ENCODE measurements around the gene NOS1AP.
A peak's percentile ranks its signal among the peaks of the same experiment; 100 is the strongest.

The NOS1AP gene

DNA sequence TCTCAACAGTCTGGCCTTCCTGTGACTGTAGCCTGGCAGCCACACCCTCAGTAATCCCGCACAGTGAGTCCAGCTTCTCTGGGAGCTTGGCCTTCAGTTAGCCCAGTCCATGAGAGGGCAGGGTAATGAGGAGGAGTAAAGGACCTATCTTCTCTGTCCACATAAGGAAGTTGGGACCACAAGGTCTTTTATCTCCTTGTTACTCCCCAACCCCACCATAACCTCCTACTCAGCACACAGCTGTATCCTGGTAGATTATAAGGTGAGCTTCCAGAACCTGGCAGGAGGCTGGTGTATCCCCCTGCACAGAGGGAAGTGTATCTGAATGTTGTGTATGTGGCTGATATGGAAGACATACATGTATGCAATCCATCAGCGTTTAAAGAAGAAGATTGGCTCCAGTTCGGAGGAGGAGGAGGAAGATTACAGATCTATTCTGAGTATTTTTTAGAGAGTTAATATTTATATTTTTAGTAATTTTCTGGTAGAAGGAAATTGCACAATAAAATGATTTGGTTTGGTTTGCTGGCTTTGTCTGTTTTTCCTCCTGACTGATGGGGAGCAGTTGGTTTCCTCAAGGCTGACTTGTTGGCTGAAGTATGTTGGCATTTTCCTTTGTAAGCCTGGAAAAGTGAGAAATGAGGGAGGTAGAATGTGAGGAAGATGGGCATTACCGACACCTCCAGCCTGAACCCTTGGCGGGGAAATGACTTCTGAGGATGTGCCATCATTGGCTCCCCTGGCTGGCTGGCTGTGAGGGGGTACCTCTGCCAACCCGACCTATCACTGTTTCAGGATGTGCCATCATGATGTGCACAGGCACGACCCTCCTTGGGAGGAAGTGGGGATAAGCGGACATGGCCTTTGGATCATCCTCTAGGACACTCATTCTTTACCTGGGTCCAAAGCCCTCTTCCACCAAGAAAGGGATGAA, 317.1 kb downstream of the NOS1AP start:
- DNase-seq (ENCODE audit: low spot score) = no peak

DNA sequence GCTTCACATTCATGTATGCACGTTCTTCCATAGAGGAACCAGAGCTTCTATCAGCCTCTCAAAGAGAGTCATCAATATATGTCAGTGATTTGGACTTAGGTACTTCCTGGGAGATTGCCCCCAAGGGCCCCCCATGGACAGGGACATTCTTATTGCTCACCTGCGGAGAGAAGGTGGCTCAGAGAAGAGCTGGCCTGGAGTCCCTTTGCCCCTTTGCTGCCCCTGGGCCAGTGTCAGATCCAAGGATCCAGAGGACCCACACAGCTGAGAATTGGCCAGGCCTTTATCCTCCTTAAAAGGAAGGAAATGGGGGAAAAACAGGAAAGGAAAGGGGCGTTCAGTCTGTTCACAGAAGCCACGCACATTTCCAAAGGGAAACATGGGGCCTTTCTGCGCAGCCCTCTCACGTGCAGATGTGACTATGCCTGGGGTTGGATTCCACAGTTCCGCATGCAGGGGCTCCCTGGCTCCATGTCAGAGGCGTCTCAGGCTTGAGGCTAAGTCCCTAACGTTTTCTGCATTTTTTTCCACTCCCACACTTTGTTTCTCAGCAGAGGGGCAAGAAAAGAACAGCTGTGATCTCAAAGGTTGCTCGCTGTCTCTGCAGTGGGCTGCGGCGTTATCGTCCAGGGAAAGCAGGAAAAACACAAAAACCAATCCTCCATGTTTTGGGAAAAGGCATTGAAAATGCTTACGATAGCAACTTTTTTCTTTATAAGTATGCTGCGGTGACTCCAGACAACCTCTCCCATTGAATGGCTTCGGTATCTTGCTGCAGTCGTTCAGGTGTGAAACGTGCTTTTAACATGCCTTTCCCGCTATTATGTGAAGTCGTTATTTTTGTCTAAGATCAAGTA, 318.0 kb downstream of the NOS1AP start:
- DNase-seq (ENCODE audit: low spot score) = no peak

DNA sequence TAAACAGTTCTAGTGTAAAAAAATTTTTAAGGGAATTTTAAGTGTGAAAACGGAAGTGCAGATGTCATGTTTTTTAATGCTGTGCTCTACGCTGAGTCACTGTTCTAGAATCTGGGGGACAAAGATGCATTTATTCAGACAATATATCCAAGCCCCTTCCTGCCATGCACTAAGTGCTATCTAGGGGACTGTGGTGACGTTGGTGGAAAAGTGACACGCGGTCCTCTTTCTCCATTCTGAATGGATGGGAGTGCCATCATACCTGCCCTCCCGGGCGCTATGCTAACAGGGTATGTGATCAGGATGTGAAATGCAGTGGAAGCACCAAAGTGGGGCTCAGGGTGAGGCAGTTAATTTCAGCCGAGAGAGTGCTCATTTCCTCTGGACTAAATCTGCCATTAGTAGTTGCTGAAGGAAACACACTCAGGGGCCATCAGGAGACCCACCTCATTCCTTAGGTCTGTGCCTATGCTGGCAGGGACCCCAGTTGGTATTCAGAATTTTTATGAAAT, 318.6 kb downstream of the NOS1AP start:
- no peak for DNase-seq (ENCODE audit: low spot score)

DNA sequence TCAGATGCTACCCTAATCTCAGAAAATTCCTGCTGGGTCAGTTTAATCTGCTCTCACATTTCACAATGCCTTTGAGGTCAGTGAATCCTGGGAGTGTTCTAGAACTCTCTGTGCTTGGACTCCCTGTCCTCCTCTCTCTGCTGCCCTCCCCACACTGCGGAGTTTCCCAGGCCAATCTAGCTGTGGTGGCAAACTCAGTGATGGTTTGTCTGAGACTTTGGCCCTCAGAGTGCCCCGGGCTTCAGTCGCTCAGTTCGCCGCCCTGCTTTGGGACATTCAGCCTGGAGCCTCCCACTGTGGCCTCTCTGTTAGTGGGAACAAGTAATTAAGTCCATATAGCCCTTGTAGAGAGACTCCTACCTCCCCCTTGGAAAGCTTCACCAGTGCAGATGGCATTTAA, 319.1 kb downstream of the NOS1AP start:
- DNase-seq (ENCODE audit: low spot score) = no peak

DNA sequence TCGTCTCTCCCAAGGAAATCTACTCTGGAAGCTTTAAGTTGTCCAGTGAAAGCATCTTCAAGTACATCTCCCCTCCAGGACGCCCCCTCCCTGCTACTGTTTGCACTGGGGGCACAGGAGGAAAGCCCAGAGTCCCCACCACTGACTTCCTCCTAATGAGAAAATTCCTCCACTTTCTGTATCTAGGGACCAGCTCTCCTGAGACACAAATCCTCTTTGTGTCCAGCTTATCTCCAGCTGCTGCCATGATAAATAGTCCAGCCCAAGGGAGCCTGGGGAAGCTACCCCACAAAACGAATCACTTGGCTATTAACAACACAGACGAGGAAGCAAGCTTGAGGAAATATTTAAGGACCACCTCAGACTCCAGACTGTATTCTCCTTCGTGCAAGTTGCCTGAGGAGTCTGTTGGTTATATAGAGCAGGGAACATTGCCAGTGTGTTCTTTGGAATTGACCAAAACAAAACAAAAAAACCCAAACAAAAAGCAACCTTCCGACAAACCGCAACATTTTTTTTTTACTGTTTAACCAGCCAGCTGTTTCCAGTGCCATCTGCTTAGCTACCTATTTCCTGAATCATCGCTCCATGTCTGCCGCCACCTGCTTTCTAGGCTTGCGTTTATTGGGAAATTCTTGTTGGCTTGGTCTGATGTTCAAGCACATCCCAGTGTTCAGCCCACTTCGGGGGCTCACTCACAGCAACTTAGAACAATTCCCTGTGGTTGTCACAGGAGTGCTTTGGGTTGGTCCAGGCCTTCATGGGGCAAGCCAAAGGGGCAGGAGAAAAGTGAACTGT, 319.7 kb downstream of the NOS1AP start:
- DNase-seq (ENCODE audit: low spot score) = no peak

DNA sequence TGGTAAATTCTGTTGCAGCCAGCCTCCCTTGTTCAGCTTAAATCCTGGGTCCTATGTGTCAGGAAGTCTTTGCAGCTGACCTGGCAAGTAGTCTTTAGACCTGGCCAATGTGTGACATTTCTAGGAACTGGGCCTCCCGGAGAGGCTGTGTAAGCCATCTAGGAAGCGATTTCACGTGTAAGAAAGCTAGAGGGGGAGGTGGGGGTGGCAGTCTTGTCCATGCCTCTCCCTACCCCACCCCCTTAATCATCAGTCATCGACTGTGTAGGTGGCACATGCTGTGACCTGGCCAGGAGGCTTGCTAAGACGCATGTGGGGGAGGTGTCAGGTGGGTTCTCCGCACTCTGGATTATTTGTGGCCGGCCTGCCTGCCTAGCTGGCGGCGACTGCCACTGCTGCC, 320.5 kb downstream of the NOS1AP start:
- DNase-seq (ENCODE audit: low spot score) = no peak

DNA sequence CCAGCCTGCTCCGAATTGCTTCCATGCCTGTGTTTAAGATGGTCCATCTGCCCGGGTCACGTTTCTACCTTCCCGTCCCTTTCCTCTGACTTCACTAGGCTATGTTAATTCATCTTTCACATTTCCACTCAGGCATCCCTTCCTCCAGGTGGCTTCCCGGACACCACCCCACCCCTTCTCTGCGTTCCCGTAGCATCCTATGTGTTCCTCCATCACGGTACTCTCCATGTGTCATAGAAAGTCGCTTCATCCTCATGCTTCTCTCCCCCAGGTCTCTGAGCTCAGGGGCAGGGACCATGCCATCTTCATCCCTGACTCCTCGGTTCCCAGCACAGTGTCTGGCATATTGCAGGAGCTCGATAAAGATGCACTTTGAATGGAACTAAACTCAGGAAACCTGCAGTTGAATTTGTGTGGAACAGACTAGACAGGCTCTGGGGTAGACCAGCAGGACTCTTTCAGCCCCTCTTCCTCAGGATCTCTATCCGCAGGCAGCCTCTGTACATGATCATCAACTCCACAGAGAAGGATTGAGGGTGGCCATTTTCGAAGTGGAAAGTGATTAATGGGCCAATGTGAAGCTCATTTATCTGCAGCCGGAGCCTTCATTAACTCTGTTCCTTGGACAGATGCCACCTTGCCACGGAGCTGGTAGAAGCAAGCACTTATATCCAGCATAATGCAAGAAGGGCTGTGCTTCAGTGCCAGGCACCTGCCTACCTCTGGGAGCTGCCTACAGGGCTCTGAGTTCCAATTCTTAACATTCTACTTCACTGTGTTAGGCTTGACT, 321.1 kb downstream of the NOS1AP start:
- DNase-seq (ENCODE audit: low spot score) = no peak

DNA sequence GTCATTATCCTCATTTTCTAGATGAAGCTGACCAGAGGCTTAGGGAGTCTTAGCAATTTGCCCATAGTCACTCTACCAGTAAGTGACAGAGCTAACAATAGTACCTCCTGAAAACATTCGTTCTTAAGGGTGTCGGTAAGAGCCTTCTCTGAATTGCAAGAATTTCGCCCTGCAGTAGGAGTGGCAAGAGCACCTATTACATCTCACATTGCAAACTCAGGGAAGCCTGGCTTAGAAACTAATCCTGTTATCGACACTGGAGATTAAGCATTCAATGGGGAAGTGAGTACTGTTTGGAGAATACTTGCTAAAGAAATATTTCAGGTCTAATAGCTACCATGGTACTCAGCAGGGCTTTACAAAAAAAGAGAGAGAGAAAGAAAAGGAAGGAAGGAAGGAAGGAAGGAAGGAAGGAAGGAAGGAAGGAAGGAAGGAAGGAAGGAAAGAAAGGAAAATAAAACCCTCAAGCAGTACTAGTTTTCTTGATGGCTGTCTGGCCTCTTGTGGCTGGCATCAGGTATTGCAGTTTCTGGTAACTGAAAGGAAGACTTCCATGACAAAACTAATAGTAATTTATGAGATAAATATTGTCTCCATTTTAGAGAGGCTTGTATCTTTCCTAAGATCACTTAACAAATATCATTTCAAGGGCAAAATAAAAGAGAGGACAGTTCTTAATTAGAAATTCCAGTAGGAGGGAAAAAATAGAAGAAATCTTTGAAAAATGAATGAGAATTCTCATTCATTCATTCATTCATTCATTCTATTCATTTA, 322.5 kb downstream of the NOS1AP start:
- peak; percentile 68 for DNase-seq (ENCODE audit: low spot score)

DNA sequence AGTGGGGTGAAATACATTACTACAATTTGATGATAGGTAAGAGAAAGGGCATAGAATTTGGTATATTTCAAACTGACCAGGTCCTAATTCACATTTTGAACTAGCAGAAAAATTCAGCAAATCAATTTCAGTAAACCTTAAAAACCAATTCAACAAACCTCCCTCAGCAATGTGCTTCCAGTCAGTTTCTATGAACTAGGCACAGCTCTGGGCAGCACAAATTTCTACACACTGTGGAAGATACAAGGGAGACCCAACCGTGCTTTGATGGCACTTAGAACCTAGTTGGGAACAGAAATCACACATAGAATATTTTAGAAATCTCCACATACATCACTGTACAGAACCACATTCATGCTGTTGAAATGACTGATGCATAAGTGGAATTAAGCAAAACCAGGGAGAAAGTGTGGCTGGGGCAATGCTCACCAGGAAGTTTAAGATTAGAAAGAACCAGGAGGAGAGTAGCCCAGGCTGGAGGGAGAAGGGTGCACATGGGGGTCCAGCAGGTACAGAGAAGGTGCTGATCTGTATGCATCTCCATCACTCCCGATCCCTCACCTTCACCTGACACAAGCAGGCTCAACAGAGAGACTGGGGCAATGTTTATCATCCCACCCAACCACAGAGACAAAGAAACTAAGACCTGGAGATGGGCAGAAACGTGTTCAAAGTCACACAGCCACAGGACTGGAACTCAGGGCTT, 326.9 kb downstream of the NOS1AP start:
- DNase-seq (ENCODE audit: low spot score) = no peak

DNA sequence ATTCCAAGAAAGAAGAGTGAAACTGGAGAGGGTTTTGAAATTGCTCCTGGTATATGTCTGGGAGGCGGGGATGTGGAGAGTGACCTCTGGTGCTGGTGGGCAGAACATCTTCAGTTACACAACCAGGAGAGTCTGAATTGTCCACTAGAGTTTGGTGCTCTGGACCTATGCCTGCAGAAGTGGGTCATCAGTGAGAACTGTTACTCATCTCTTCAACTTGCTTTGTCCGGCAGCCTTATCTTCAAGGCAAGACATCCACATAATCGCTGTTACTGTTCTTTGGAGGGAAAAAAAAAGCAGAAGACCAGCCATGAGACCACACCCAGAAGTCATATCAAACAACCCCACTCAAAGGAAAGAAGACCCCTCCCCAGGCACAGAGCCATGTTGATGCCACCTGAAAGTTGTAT, 327.6 kb downstream of the NOS1AP start:
- no peak for DNase-seq (ENCODE audit: low spot score)

DNA sequence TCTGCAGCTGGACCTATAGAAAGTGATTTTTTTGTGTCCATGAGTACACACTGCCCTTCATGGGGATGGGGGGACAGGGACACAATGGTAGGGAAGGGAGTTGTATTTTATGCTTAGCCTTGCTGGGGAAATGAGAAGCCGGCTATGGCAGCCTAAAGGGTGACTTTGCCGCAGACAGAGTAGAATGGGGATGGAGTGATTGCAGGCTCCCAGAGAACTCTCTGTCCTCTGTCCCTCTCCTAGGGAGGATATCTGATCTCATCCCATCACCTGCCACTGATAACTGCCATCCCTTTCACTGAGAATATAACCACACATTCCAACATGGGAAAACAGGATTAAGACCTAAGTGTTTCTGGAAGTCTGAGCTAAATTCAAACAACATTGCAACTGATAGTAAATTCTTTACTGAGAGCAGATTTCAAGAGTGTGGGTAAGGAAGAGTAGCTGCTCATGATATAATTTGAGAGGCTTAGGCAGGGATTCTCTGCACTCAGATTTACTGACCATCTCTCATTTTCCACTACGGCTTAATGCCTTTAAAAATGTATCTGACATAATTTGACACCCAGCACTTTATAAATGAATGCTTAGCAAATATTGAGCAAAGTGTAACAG, 328.6 kb downstream of the NOS1AP start:
- DNase-seq (ENCODE audit: low spot score) = no peak

DNA sequence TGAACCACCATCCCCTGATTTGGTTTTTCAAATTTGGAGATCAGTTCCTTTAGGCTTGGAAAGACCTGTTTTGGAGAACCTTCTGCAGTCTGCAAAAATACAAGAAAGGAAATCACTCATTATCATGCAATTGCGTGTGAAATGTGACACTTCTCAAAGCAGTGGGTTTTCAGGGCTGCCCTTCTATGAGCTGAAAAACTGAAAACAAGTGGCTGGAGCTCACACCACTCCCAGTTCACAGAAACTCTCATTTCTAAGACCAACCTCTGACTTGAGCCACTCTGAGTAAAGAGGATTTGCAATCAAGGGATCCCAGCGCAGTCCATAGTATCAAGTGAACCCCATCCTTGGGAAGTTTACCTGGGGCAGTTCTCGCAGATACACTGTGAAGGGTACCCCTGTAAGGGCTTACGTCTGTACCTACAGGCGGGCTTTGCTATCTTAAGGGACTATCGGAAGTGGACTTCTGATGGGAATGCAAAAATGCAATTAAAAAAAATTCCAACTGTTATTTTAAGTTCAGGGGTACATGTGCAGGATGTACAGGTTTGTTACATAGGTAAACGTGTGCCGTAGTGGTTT, 329.6 kb downstream of the NOS1AP start:
- DNase-seq (ENCODE audit: low spot score) = no peak

DNA sequence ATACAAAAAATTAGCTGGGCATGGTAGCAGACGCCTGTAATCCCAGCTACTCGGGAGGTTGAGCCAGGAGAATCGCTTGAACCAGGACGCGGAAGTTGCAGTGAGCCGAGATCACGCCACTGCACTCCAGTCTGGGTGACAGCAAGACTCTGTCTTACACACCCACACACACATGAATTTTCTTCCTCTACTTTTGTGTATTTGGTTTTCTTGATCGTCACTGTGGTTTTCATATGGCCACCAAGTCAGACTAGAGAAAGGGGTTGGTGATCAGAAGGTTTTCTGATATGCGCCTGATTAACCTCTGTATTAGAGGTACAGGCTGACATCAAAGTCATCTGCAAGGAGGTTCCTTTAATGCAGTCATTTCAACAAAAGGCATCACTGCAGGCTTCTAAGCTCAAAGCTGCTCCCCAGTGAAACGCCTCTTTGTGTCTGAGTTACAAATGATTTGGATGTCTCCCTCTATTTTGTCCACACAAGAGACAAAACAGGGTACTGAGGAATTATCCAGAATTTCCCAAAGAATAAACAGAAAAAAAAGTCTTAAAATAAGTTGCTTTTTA, 331.4 kb downstream of the NOS1AP start:
- no peak for DNase-seq (ENCODE audit: low spot score)

DNA sequence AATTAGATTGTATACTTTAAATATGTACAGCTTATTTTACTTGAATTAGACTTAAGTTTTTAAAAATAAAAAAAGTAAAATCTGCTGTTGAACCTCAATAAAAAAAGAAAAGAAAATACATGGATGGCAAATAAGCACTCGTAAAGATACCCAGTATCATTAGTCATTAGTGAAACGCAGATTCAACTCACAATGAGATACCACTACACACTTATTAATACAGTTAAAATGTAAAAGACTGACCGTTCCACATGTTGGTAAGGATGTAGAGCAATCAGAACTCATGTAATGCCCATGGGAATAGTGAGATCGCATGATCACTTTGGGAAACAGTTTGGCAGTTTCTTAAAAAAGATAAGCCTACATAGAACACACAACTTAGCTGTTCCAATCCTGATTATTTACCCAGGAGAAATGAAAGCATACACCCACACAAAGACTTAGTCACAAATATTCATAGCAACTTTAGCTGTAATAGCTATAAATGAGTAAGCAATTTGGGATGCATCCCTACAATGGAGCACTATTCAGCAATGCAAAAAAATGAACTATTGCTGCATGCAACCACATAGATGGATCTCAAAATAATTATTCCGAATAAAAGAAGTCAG, 335.2 kb downstream of the NOS1AP start:
- DNase-seq (ENCODE audit: low spot score) = no peak

DNA sequence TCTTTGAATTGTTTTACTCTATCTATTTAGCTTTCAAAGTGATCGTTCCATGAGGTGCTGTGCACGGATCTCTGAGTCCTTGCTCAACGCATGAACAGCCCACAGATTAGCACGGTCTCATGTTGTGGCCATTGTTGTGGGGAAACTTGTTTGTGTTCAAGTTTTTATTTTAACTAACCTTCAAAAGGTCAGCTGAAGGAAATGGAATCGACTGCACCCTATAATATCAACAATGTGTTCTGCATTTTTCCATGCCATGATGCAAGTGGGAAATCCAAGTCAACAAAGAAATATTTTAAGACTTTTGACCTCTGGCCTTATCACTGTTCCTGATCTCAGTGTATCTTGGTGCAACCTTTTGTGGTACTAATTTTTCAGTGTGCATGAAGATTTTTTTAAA, 336.3 kb downstream of the NOS1AP start:
- DNase-seq (ENCODE audit: low spot score) = no peak

DNA sequence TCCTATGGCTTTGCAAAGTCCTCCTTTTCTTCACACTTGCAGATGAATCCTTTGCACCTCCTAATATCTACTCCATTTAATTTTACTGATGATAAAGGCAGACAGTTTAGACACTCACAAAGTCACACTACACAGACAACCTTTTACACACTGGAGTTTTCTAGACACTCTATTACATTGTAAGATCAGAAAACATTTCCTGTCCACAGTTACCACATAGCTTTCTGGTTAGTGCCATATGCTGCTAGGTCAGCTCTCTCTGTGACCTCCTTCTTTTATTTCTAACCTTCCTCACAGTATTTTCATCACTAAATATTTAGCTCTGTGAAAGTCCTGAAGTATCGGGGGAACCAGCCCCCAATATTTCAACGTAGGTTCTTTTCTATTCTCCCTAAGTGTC, 337.3 kb downstream of the NOS1AP start:
- DNase-seq (ENCODE audit: low spot score) = no peak

DNA sequence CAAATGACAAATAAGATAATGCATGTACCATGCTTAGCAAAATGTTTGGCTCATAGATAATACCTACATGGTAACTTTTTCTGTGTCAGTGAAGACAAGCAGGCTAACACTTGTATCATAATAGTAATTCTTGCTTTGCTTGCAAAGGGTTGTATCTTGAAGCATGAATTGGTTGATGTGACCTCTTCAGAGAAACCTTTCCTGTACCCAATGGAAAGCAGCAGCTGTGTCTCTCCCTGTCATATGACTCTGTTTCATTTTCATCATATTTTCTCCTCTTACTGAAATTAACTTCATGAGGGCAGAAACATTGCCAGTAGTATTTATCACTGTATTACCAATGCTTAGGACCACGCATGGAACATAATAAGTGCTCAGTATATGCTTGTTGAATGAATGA, 338.0 kb downstream of the NOS1AP start:
- DNase-seq (ENCODE audit: low spot score) = no peak

DNA sequence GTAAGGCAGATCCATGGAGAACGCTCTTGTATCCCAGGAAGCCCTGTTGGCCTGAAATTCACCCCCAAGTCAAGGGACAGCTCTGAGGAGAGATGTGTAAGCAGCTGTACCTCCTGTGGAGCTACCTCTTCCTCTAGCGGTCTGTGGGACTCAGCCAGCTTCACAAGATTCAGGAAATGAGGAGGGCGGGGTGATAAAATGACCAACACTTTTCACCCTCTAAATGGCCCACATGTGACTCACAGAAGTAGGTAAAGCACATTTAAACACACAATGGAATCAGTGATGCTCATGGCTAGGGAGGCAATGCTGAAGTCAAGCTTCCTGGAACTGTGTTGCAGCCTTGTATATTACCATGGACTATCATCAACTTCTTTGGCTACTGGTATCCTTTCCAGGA, 342.5 kb downstream of the NOS1AP start, which contains the start of gene SH2D1B:
SH2D1B (minus strand) TSS at position 135 of the 400 bp plus-strand sequence; CDS start at position 15, 120 bp downstream.
- DNase-seq (ENCODE audit: low spot score) = no peak
